BJ (cell line): Measurements from ENCODE around the gene ENTPD8. TPM values are rescaled to one million over a fixed set of nuclear protein-coding genes. Genes with fewer than 3 reads are reported as not detected.

Experiments used
- CTCF ChIA-PET: fragments of 350-600 bp; formaldehyde crosslinking; extraction: SDS; loops from one replicate; lab custom pipeline; 2021; ENCODE audit warnings: antibody characterized with exemption, inconsistent platforms; lab: Yijun Ruan, JAX
- POLR2A ChIA-PET: fragments of 300-600 bp; sonication (Branson Sonifier 250); formaldehyde crosslinking; extraction: SDS; loops from one replicate; lab custom pipeline; 2021; ENCODE audit warnings: antibody characterized with exemption; lab: Charles Lee
- DNase-seq: peaks from one replicate; pipeline ENCODE4 v3.0.0-alpha.2; 2011; ENCODE audit warnings: low read depth
- H3K27me3 ChIP-seq: 2 replicates; pipeline ENCODE4 v1.6.0; 2011; ENCODE audit warnings: low read length; ENCODE audit not compliant: control insufficient read depth, insufficient read depth
- H3K36me3 ChIP-seq: 2 replicates; pipeline ENCODE4 v1.5.1; 2011; ENCODE audit warnings: low read length; ENCODE audit not compliant: control insufficient read depth, insufficient read depth
- H3K4me3 ChIP-seq: 2 replicates; pipeline ENCODE4 v1.5.1; 2011; ENCODE audit warnings: low read depth, mild to moderate bottlenecking, control low read depth, low read length
- CTCF ChIP-seq: IDR thresholded peaks from 2 replicates; pipeline ENCODE4 v1.5.1; 2011; ENCODE audit warnings: low read depth, mild to moderate bottlenecking, control low read depth, inconsistent platforms, low read length, moderate library complexity; ENCODE audit not compliant: insufficient read depth
- polyA plus RNA-seq: library from polyadenylated mRNA; depleted of rRNA; stranded (reverse); fragments of >200 nt; gene quantifications from 2 replicates; pipeline ENCODE4 v1.2.3, GENCODE V29; 2011

The ENTPD8 gene
- polyA plus RNA-seq, 1 experiment: not detected

- no peak for DNase-seq
- Histone ChIP-seq H3K27me3 (no peaks in the 10 kb centered on the region), H3K4me3 (no peak overlapping the region), H3K36me3 (no peaks in the 10 kb centered on the region)
- CTCF ChIA-PET: no interaction called here
- POLR2A ChIA-PET: no interaction called here
- TF ChIP-seq CTCF: no peak
Observed at GRCh38 chr9:137487454-137488326, 46.5 kb upstream of the ENTPD8 start.

- ChIA-PET CTCF (no interaction called here), POLR2A (no interaction called here)
- Histone ChIP-seq H3K4me3 (no peak overlapping the region), H3K36me3 (no peaks in the 10 kb centered on the region), H3K27me3 (no peaks in the 10 kb centered on the region)
- TF ChIP-seq CTCF: no peak
- no peak for DNase-seq
Observed at GRCh38 chr9:137486545-137487453, 45.6 kb upstream of the ENTPD8 start.

- no peak for TF ChIP-seq CTCF
- DNase-seq: no peak
- no peaks in the 10 kb centered on the region for H3K36me3 ChIP-seq
- no peaks in the 10 kb centered on the region for H3K27me3 ChIP-seq
- ChIA-PET POLR2A (no interaction called here), CTCF (no interaction called here)
- no peak overlapping the region for H3K4me3 ChIP-seq
Observed at GRCh38 chr9:137486141-137486490, 45.0 kb upstream of the ENTPD8 start.

GRCh38 chr9:137485343-137486140 is 44.4 kb upstream of the ENTPD8 start:
- H3K36me3 ChIP-seq: no peaks in the 10 kb centered on the region
- TF ChIP-seq CTCF: no peak
- no peak overlapping the region for H3K4me3 ChIP-seq
- ChIA-PET CTCF (no interaction called here), POLR2A (no interaction called here)
- DNase-seq: no peak
- no peaks in the 10 kb centered on the region for H3K27me3 ChIP-seq
